NT2/D1 (cell line): ENCODE data around the gene IL17A.

Source experiments
- SUZ12 ChIP-seq: IDR thresholded peaks from 2 replicates; pipeline ENCODE4 v1.6.1; 2011; ENCODE audit not compliant: insufficient read length, insufficient read depth; ENCODE audit errors: extremely low read depth
- ZNF274 ChIP-seq: IDR thresholded peaks from 2 replicates; pipeline ENCODE4 v1.6.1; 2011; ENCODE audit warnings: mild to moderate bottlenecking, low read depth, low read length

DNA sequence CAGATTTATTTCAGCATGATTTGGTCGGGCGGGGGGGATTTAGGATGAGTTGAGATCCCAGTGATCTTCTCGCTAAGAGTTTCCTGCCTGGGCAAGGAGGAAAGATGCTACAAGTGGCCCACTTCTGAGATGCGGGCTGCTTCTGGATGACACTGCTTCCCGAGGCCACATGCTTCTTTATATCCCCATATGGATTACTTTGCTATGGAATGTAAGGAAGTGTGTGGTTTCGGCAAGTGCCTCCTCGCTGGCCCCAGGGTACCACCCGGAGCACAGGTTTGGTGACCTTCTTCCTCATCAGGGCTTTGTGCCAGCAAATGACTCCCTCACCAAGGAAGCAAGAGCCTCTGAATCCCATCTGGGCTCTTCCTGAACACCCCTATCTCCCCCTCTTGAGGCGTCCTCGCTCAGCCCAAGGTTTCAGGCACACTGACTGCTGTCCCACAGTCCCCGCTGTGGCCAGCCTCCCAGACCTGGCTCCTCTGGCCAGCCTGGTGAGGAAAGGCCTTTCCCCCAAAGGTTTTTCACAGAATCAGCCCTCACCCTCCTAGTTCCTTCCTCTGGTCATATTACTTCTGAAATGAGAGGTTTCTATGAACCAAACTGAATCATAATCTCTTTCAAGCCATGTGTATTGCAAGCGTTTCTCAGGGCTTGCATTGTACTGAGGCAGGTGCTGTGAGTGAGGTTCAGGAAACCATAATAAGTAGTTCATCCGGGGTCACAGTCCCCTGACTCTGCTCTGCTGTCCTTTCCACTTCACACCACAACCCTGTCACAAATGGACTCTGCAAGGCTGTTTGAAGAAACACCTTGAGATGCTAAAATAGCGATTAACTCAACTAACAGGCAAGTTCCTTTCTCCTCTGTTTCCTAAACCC lies 41.7 kb upstream of the IL17A start:
- no peak for TF ChIP-seq ZNF274
- TF ChIP-seq SUZ12: no peak
